SK-N-SH treated with all-trans-retinoic acid at 6 μM for 48 hours (cell line): ENCODE measurements around the gene SDE2.

ENCODE experiments used
- ARNTL ChIP-seq: fragments of 450-650 bp; formaldehyde crosslinking; IDR thresholded peaks from 2 replicates; pipeline ENCODE4 v1.5.0; 2020; ENCODE audit warnings: low read depth, mild to moderate bottlenecking, moderate library complexity, borderline replicate concordance
- PATZ1 ChIP-seq: fragments of 250-450 bp; sonication (Bioruptor Pico); IDR thresholded peaks from 2 replicates; pipeline ENCODE4 v1.8.0; 2020; ENCODE audit warnings: mild to moderate bottlenecking, moderate library complexity, borderline replicate concordance
- RARB ChIP-seq: fragments of 250-450 bp; sonication (Bioruptor Pico); IDR thresholded peaks from 2 replicates; pipeline ENCODE4 v1.8.0; 2021; ENCODE audit warnings: mild to moderate bottlenecking, moderate library complexity
- SNAI2 ChIP-seq: fragments of 250-450 bp; sonication (Bioruptor Pico); IDR thresholded peaks from 2 replicates; pipeline ENCODE4 v1.5.0; 2020; ENCODE audit warnings: mild to moderate bottlenecking, moderate library complexity

- TF ChIP-seq SNAI2 (CRISPR knock-in tag) (no peak), PATZ1 (CRISPR knock-in tag) (no peak), ARNTL (no peak), RARB (CRISPR knock-in tag) (no peak)
These were observed 62.6 kb downstream of the SDE2 start for GRCh38 chr1:225936523-225936922.
